ENCODE measurements around the gene KRT222. TPM values are rescaled to one million over a fixed set of nuclear protein-coding genes. Genes with fewer than 3 reads are reported as not detected.
A peak's percentile ranks its signal among the peaks of the same experiment; 100 is the strongest.

The KRT222 gene
- total and polyA plus RNA-seq, 2 of the 13 experiments (the other 11 are each of a cell fraction or from before 2014, with no cell fraction given): not detected

DNA sequence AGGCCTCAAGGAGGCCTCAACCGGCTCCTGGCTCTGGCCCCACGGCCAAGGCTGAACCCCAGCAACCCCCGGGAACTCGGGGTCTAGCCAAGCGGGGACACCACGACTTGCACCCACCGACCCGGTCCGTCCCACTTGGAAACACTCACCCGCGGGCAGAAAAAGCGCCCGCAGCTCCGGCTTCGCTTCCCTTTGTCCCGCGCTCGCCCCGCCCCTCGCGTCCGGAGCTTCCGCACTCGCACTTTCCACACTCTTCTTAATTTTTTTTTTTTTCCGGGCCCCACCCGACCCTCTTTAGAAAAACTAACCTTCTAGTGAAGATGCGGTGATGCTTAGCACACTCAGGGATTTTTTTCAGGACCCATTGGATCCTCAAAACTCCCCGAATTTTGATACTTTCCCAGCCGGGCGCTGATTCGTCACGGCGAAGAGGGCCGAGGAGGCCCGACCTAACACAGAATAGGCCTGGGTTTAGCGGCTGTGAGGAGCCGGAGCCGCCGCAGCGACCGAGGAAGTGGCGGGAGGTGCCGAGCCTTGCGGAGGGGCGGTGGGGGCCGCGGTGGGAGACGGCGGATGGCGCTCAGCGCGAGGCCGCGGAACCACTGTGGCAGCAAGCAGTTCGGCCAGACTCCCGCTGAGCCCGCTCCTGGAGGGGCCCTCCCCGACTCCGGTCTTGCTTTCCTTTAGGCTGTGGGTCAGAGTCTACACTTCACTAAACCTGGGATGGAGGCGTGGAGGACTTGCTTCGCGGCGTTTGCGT, 17.2 kb downstream of the KRT222 start, which contains the start of gene SMARCE1 (continued):
- TF ChIP-seq, protein P1, sequence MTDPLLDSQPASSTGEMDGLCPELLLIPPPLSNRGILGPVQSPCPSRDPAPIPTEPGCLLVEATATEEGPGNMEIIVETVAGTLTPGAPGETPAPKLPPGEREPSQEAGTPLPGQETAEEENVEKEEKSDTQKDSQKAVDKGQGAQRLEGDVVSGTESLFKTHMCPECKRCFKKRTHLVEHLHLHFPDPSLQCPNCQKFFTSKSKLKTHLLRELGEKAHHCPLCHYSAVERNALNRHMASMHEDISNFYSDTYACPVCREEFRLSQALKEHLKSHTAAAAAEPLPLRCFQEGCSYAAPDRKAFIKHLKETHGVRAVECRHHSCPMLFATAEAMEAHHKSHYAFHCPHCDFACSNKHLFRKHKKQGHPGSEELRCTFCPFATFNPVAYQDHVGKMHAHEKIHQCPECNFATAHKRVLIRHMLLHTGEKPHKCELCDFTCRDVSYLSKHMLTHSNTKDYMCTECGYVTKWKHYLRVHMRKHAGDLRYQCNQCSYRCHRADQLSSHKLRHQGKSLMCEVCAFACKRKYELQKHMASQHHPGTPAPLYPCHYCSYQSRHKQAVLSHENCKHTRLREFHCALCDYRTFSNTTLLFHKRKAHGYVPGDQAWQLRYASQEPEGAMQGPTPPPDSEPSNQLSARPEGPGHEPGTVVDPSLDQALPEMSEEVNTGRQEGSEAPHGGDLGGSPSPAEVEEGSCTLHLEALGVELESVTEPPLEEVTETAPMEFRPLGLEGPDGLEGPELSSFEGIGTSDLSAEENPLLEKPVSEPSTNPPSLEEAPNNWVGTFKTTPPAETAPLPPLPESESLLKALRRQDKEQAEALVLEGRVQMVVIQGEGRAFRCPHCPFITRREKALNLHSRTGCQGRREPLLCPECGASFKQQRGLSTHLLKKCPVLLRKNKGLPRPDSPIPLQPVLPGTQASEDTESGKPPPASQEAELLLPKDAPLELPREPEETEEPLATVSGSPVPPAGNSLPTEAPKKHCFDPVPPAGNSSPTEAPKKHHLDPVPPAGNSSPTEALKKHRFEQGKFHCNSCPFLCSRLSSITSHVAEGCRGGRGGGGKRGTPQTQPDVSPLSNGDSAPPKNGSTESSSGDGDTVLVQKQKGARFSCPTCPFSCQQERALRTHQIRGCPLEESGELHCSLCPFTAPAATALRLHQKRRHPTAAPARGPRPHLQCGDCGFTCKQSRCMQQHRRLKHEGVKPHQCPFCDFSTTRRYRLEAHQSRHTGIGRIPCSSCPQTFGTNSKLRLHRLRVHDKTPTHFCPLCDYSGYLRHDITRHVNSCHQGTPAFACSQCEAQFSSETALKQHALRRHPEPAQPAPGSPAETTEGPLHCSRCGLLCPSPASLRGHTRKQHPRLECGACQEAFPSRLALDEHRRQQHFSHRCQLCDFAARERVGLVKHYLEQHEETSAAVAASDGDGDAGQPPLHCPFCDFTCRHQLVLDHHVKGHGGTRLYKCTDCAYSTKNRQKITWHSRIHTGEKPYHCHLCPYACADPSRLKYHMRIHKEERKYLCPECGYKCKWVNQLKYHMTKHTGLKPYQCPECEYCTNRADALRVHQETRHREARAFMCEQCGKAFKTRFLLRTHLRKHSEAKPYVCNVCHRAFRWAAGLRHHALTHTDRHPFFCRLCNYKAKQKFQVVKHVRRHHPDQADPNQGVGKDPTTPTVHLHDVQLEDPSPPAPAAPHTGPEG (CRISPR knock-in tag; IDR thresholded peaks at IDR 0.05): no peak; the same call in none of the 2 replicates
- TF ChIP-seq ZFYVE20 (CRISPR knock-in tag; IDR thresholded peaks at IDR 0.05; ENCODE audit: borderline replicate concordance, low read depth): no peak
- TF ChIP-seq CAMTA2 (CRISPR knock-in tag; IDR thresholded peaks at IDR 0.05; ENCODE audit: borderline replicate concordance): no peak
- TF ChIP-seq THAP11 (CRISPR knock-in tag; IDR thresholded peaks at IDR 0.05): peak; percentile 82
- TF ChIP-seq JDP2 (CRISPR knock-in tag; IDR thresholded peaks at IDR 0.05; ENCODE audit: borderline replicate concordance): no peak
- TF ChIP-seq ZNF616 (CRISPR knock-in tag; IDR thresholded peaks at IDR 0.05; ENCODE audit: low read depth): peak; percentile 53
- no peak for TF ChIP-seq SMARCE1 (IDR thresholded peaks at IDR 0.05; ENCODE audit: borderline replicate concordance)
- peak; percentile 45 for TF ChIP-seq RXRA (CRISPR knock-in tag; IDR thresholded peaks at IDR 0.05)
- TF ChIP-seq IRF2 (CRISPR knock-in tag; IDR thresholded peaks at IDR 0.05): peak; percentile 46; the same call in 1 of the 2 replicates
- TF ChIP-seq ZSCAN9 (CRISPR knock-in tag; IDR thresholded peaks at IDR 0.05; ENCODE audit: borderline replicate concordance): peak; percentile 80
- peak; percentile 55 for TF ChIP-seq SALL1 (CRISPR knock-in tag; IDR thresholded peaks at IDR 0.05)
- TF ChIP-seq ZIK1 (CRISPR knock-in tag; IDR thresholded peaks at IDR 0.05; ENCODE audit: borderline replicate concordance, low read depth): peak; percentile 68
- peak; percentile 99 for TF ChIP-seq ZFY (CRISPR knock-in tag; IDR thresholded peaks at IDR 0.05)
- TF ChIP-seq, protein P2, sequence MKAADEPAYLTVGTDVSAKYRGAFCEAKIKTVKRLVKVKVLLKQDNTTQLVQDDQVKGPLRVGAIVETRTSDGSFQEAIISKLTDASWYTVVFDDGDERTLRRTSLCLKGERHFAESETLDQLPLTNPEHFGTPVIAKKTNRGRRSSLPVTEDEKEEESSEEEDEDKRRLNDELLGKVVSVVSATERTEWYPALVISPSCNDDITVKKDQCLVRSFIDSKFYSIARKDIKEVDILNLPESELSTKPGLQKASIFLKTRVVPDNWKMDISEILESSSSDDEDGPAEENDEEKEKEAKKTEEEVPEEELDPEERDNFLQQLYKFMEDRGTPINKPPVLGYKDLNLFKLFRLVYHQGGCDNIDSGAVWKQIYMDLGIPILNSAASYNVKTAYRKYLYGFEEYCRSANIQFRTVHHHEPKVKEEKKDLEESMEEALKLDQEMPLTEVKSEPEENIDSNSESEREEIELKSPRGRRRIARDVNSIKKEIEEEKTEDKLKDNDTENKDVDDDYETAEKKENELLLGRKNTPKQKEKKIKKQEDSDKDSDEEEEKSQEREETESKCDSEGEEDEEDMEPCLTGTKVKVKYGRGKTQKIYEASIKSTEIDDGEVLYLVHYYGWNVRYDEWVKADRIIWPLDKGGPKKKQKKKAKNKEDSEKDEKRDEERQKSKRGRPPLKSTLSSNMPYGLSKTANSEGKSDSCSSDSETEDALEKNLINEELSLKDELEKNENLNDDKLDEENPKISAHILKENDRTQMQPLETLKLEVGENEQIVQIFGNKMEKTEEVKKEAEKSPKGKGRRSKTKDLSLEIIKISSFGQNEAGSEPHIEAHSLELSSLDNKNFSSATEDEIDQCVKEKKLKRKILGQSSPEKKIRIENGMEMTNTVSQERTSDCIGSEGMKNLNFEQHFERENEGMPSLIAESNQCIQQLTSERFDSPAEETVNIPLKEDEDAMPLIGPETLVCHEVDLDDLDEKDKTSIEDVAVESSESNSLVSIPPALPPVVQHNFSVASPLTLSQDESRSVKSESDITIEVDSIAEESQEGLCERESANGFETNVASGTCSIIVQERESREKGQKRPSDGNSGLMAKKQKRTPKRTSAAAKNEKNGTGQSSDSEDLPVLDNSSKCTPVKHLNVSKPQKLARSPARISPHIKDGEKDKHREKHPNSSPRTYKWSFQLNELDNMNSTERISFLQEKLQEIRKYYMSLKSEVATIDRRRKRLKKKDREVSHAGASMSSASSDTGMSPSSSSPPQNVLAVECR (CRISPR knock-in tag; IDR thresholded peaks at IDR 0.05; ENCODE audit: borderline replicate concordance): peak; percentile 72; the same call in 1 of the 2 replicates
- TF ChIP-seq ZFP41 (CRISPR knock-in tag; IDR thresholded peaks at IDR 0.05; ENCODE audit: borderline replicate concordance): no peak; the same call in 1 of the 2 replicates
- peak; percentile 58; the same call in 1 of the 2 replicates for TF ChIP-seq ZNF367 (CRISPR knock-in tag; IDR thresholded peaks at IDR 0.05; ENCODE audit: borderline replicate concordance)
- TF ChIP-seq, protein P3, sequence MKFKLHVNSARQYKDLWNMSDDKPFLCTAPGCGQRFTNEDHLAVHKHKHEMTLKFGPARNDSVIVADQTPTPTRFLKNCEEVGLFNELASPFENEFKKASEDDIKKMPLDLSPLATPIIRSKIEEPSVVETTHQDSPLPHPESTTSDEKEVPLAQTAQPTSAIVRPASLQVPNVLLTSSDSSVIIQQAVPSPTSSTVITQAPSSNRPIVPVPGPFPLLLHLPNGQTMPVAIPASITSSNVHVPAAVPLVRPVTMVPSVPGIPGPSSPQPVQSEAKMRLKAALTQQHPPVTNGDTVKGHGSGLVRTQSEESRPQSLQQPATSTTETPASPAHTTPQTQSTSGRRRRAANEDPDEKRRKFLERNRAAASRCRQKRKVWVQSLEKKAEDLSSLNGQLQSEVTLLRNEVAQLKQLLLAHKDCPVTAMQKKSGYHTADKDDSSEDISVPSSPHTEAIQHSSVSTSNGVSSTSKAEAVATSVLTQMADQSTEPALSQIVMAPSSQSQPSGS (CRISPR knock-in tag; IDR thresholded peaks at IDR 0.05): peak; percentile 17; the same call in 1 of the 2 replicates

All from HepG2 (cell line).